NT2/D1 (cell line): Measurements from ENCODE around the gene ZNF506.

Source experiments
- YY1 ChIP-seq: IDR thresholded peaks from 2 replicates; pipeline ENCODE4 v1.6.1; 2011; ENCODE audit not compliant: insufficient read length, insufficient read depth
- ZNF274 ChIP-seq: IDR thresholded peaks from 2 replicates; pipeline ENCODE4 v1.6.1; 2011; ENCODE audit warnings: mild to moderate bottlenecking, low read depth, low read length

DNA sequence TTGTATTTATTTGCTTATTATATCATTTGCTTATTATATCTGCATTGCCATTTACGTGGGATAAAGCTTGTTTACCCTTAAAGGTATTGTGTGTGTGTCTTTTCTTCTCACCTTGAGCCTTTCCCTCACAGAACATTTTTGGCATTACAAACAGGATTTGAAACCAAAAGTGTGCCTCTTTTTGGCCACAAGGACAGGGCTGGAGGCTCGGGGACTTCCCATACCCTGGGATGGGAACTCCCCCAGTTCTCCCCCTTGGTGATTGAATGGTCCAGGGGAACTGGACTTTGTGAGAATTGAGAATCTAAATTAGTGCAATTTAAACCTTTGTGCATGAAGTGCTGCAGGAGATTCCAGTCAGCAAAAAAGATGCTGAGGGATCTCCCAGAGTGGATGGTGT lies 2.4 kb upstream of the ZNF506 start:
- TF ChIP-seq YY1 (no peak), ZNF274 (no peak)
